ENCODE measurements around the gene PANX3.

Gene PANX3

GRCh38 chr11:124658986-124659385, 47.8 kb downstream of the PANX3 start:
- DNase-seq = no peak

GRCh38 chr11:124661553-124661952, 50.3 kb downstream of the PANX3 start:
- DNase-seq = no peak

- peak; percentile 3 for DNase-seq
These were observed 50.9 kb downstream of the PANX3 start for GRCh38 chr11:124662106-124662505.

- DNase-seq = no peak
These were observed 52.6 kb downstream of the PANX3 start for GRCh38 chr11:124663861-124664260.

- DNase-seq = no peak
These were observed 56.4 kb downstream of the PANX3 start for GRCh38 chr11:124667601-124668000.

GRCh38 chr11:124669193-124669592, 58.0 kb downstream of the PANX3 start:
- DNase-seq = peak; percentile 45

Data from NCI-H2171 treated with DMSO at 0.1 percent for 48 hours (cell line).